ENCODE measurements around the gene MGRN1.

DNA sequence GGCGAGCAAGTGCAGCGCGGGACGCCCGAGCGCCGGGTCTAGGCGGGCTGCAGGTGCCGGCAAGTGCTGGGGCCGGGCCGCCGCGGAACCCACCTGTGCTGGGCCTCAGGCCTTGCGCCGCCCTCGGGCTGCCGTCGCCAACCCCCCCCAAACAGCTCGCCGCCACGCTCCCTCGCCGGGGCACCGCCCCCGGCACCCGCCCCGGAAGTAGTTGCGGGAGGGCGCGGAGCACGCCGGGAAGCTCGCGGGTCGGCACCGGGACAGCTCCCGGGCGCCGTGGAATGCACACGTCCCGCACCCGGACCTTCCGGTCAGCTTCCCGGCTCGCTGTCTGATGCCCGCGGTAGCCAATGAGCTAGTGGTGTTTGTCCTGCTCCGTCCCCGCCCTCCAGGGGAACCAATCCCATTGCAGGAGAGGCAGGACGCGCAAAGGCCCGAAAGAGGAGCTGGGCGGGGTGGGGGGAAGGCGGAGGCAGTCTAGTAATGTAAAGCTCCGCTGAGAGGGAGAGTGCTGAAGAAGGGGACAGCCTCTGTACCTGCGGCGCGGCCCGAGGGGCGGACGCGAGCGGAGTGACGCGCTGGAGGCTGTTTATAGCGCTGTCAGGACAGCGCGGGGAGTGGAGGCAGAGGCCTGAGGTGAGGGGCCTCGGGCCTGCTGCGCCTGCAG is 109.6 kb downstream of the MGRN1 start, which contains the start of the genes ANKS3 and DNAAF8:
- TF ChIP-seq GATA2 (IDR thresholded peaks at IDR 0.05; ENCODE audit: low read depth, low read length): 0 out of 2 replicates have a peak, but pooled peaks have one; percentile 12
- TF ChIP-seq GATA3 (IDR thresholded peaks at IDR 0.05; ENCODE audit: low read depth, low read length): no peak
